ENCODE data around the gene SPATA12.

Gene SPATA12, protein sequence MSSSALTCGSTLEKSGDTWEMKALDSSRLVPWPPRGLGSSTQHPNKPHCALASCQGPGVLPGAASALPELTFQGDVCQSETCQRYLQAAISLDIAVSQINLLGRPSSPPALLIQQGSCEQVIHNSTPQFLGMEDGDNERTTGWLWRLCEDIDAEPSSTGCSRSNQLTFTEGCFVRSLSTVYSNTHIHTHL

DNA sequence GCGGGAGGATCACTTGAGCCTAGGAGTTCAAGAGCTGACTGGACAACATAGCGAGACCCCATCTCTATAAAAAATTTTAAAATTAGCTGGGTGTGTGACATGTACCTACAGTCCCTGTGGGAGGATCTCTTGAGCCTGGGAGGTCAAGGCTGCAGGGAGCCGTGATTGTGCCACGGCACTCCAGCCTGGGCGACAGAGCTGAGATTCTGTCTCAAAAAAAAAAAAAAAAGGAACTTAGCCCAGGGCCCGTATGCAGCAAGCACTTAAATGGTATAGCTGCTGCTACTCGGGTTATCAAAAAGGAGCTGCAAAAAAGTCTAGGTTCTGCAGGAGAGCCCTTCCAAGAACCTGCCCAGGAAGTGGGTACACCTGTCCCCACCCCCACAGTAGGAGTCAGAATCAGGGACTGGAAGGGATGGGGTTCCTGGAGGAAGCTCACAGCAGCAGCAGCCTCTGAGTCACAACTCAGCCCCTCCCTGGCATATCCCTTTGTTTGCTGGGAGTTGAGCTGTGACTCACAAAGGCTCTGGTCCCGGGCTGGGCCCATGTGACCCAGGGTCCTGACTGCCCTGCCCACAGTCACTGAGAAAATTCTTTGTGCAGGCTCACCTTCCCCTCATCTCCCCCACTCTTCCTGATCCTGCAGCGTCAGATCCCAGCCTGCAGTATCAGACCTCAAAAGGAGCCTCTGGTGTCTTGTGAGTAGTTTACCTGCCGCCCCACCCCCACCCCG lies at the start of gene SPATA12:
Gene SPATA12, plus strand, starts transcription at position 576 of the 733 bp plus-strand sequence. CDS start 13,031 bp downstream, outside the sequence.
- no peak for DNase-seq

DNA sequence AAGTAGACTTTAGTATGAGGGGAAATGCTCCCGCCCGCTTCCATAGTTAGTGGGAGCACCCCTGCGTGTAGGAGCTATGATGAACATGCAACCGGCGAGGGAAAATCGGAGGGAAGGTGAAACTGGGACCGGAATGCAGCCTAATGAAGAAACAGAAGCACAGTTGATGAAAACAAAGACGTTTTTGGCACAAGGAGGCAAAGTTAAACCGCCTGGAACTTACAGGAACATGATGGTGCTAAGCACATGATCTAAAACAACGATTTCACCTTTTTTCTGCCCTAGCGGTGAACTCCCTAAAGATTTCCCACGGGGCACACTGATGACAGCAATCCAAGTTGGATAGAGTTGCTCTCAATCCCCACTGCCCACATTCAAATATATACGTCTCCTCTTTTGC lies 49.4 kb upstream of the SPATA12 start:
- no peak for DNase-seq

DNA sequence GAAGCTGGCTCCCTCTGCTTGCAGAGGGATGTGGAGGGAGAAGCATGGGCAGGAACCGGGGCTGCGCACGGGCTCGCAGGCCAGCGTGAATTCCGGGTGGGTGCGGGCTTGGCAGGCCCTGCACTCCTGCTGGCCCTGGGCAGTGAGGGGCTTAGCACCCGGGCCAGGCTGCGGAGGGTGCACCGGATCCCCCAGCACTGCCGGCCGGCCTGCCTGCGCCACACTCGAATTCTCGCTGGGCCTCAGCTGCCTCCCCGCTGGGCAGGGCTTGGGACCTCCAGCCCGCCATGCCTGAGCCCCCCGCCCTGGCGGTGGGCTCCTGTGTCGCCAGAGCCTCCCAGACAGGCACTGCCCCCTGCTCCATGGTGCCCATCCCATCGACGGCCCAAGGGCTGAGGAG lies 47.6 kb upstream of the SPATA12 start:
- DNase-seq, result no peak

DNA sequence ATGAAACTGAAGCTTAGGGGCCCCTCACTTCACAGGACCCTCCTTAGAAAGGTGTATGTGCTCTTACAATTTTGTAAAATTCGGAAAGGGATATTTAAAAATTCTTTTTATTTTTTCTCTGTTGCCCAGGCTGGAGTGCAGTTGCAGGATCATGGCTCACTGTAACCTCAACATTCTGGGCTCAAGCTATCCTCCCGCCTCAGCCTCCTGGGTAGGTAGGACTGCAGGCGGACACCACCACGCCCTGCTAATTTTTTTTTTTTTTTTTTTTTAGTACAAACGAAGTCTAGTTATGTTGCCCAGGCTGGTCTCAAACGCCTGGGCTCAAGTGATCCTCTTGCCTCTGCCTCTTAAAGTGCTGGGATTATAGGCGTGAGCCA lies 45.1 kb upstream of the SPATA12 start:
- DNase-seq, result no peak

DNA sequence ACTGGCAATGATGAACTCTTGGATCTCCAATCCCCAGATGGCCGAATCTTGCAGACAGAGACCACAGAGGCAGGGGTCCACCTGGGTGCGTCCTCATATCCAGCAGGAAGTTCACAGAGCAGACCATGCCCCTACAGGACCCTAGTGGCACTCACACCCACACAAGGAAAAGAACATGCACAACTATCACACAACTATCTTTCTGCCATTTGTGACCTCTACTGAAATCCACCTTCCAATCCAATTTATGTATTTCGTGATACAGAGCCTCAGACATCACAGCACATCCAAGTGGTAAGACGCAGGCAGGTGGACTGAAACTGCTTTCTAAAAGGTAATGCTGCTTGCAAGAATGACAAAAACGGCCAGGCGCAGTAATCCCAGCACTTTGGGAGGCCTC lies 44.6 kb upstream of the SPATA12 start:
- DNase-seq, result no peak

DNA sequence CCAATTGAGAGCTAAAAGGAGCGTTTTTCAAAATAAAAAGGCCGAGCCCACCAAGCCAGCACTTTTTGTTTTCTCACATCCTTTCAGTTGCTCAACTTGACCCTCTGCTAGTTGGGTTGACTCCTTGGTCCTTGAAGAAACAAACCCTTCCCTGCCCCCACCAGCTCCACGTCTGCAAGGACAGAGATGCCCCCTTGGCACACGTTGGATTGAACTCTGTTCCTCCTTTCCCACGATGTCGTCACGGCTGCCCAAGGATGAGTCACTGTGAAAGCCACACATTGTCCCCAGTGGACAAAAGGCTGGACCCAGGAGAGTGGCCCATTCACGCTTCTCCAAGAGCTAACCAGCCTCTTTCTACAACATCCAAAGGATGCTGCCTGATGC lies 43.0 kb upstream of the SPATA12 start:
- DNase-seq, result no peak

DNA sequence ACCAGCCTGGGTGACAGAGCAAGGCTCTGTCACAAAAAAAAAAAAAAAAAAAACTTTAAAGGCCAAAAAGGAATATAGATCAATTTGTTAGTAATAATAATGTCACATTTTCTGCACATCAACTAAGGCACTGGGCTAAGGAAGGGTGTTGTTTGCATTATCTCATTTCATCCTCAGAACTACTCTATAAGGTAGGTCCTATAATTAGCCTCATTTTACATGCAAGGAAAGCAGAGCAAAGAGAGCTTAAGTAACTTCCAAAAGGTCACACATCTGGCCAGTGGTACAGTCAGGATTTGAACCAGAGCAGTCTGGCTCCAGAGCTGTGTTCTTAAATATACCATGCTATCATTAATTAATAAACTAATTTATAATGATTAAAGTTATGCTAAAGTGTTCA lies 42.2 kb upstream of the SPATA12 start:
- no peak for DNase-seq

DNA sequence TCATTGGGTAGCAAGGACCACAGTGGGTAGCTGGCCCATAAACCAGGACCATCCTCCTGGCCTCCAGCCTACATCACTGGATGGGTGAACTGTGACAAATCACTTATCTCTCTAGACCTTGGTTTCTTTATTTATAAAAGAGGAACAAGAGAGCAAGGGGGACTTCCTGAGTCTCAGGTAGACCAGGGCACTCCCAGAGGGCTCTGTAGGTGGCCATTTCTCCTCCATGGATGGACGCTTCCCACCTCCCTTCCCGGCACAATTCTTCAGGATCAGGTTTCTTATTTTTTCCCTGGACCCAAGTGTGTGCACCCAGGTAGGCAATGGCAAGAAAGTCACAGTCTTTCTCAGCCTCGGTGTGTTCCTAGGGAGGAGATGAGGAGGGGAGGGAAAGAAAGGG lies 41.4 kb upstream of the SPATA12 start:
- no peak for DNase-seq

DNA sequence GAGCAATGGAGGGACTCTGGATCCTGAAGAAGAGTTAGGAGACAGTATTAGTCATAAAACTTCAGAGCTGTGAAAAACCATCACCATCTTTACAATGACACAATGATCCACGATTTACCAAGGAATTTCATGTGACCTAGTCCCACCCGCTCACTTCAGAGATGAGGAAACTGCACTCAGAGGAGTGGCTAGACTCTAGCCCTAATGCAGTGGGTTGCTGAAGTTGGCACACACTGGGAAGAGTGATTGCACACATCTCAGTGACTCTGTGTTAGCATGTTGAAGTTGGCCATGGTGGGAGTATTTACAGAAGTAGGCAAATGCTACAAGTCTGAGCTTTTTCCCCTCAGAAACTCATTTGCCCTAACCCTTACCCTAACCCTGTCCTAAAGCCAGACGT lies 35.2 kb upstream of the SPATA12 start:
- no peak for DNase-seq

DNA sequence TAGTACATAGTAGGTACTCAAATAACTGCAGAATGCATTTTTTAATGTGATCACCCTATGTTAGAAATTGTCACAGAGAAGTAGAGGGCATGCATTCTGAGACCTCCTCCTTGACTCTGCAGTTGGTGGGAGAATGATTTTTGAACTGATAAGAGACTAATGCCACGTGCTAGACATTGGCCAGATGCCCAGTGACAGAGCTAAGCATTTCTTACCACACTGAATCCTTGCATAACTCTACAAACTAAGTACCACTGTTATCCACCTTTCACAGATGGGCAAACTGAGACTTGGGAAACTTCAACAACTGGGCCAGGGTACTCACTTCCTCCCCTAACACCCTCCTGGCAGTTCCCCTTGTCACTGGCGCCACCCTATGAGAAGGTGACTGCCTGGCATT lies 33.5 kb upstream of the SPATA12 start:
- DNase-seq, result no peak

DNA sequence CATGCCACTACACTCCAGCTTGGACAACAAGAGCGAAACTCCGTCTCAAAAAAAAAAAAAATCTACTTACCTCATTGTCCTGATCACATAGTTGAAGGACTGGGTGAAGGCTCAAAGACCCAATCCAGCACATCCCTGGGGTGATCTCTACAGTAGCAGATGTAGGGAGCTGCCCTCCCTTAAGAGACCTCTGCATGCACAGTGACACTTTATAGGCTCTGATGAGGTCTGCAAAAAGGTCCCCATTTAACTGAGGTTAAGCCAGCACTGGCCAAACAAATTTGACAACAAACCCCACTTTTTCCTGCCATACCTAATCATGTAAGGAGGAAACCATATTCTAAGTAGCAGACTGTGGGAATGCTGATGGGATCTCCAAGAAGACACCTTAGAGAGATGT lies 31.1 kb upstream of the SPATA12 start:
- DNase-seq, result no peak

DNA sequence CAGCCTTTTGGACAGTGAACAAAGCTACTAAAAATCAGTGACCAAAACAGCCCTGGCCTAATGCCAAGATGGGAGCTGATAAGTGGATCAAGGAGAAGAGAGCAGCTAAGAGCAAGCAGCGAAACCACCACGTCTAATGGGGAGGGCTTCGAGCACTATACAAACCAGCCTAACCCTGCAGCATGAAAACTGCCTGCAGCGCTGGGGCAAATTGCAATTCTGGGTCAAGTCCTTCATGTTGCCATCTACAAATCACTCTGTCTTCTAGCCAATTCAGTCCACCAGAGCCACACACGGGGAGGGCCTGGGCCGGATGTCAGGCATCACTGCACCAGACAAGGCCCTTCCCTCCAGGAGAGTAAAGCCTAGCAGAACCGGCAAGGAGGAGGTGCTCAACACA lies 30.5 kb upstream of the SPATA12 start:
- DNase-seq, result no peak

DNA sequence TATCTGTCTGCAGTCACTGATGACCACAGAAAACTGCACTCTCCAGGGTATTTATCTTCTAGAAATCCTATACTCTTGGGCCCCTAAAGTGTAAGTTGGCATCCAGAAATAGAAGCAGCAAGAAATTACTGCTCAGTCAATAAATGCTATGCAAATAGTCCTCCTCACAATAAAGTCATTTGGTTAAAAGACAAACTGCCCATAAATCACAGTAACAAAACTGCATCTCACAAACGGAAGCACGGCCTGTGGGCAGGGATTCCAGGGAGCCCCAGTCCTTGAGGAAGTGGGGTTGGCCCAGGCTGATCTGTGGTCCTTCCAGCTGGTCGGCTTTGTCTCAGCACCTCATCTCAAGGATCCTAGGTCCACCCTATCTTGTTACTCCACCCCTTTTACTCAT lies 29.7 kb upstream of the SPATA12 start:
- no peak for DNase-seq

DNA sequence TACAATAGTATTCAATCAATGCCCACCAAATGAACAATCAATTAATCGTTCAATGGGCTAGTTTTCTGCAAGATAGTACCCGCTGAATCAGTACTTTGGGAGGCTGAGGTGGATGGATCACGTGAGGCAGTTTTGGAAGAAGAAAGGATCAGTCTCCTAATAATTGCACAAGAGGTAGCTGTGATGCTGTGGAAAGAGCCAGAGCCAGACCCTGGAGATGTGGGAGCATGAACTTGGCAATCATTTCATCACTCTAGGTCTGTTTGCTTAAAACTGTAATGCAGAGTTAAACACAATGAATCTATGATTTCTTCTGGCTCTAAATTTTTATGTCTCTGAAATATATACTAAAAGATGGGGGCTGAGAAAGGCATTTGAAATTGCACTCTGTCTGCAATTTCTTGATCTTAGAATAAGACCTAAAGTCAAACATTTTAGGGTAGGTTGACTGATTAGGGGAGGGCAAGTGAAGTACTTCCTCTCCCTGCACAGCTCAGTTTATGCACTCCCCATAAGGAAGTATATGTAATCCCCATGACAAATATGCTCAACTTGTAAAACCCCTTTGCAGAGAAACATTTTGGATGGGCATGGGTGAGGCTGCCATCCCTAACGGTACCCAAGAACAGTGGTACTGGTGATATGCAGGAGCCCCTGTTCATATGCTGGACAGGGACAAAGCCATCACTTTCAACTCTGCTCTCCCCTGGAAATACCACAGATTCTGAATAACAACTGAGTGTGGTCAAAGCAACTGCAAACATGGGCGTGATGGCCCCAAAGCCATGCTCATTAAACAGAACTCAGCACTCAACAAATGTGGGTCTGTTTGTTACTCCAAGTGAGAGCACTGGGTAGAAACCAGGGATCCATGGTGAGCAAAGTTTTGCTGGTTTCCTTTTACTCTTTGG lies 28.6 kb upstream of the SPATA12 start:
- no peak for DNase-seq

DNA sequence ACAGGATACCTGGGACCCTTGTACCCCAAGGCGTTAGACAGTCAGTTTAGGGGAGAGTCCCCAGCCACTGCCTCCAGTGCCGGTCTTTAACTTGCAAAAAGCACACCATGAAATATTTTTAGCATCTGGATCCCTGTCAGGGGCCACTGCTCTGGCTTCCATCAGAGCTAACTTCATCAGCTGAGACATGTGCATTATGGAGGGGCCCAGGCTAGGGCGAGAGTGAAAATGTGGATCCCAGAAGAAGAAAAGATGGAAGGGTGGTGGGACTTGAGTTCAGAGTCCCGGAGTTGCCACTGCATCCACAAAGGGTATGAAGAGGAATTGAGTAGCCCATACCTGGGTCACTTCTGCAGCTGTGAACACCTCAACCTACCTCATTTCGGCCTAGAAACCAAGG lies 23.5 kb upstream of the SPATA12 start:
- no peak for DNase-seq

DNA sequence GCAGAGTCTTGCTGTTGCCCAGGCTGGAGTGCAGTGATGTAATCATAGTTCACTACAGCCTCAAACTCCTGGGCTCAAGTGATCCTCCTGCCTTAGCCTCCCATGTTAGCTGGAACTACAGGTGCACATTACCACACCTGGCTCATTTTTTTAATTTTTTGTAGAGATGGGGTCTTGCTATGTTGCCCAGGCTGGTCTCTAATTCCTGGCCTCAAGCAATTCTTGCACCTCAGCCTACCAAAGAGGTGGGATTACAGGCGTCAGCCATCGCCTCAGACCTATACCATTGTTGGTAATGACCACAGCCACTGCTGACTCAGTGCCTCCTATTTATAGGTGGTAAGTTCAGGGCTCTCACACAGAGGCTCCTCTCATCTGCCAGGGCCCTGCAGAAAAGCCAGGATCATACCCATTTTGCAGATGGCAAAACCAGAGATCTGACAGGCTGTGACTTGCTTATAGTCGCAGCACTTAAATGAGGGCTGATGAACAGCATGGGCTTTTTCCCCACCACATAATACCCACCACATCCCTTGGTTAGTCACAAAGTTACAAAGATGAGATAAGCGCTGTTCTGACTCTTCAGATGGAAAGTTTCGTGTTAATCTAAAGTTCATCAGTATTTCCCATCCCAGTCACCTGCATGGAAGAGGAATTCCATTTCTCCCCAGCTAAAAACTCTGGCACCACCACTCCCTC lies 21.8 kb upstream of the SPATA12 start:
- DNase-seq, result no peak

DNA sequence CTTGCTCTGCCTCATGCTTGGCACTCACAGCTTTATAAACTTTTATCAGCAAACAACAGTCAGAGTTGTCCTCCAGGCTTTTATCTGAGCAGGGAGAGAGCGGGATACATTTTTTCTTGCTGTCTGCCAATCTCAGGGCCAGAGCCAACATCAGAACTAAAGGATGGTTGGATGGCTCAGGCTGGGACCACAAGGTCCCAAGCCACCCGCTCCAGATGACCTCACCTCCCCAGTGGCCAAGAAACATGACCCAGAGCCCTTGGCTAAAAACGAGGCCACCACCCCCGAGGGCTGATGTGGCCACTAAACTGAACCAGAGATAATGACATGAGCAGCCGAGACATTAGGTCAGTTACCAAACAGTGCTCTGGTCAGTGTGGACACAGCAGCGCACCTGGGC lies 18.8 kb upstream of the SPATA12 start:
- no peak for DNase-seq

DNA sequence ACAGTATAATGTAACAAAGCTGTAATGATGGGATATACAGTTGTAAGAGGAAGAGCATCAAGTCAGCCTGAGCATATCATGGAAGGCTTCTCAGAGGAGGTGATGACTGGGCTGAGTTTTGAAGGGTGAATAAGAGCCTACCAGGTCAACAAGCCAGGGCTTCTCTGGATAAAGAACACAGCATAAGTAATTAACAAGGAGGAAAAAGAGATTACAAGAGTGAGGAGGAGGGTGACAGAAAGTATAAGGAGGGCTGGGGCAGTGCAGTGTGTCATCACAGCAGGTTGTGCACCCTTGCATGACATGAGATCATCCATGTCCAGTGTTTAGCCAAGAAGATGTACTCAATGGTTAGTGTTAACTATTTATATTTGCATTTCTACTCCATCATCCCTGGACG lies 16.9 kb upstream of the SPATA12 start:
- DNase-seq, result no peak

DNA sequence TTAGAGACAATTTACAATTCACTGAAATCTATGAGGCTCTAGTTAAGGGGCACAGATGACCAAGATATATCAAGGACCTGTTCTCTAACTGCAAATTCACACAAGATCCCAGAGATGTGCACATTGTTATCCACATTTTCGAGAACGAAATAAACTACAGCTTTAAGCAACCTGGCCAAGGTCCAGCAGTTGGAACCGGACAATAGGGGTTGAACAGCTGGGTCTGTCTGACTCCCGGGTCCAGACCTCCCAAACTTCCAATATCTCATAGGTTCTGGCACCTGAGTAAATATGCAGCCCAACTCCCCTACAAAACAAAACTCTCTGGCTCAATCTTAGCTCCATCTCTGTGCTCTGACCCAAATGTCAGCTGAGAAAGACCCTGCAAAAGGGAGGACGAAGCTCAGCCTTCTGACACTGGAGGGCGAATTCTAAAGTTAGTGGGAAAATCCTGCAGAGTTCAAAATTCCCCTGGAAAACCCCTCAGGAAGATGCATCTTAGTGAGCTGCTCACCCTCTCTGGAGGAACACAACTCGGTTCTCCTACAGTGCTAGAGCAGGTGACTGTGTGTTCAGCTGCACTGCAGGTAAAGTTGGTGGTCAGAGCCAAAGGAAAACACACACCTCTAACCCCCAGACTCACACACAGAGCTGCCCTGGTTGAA lies 14.2 kb upstream of the SPATA12 start:
- no peak for DNase-seq

DNA sequence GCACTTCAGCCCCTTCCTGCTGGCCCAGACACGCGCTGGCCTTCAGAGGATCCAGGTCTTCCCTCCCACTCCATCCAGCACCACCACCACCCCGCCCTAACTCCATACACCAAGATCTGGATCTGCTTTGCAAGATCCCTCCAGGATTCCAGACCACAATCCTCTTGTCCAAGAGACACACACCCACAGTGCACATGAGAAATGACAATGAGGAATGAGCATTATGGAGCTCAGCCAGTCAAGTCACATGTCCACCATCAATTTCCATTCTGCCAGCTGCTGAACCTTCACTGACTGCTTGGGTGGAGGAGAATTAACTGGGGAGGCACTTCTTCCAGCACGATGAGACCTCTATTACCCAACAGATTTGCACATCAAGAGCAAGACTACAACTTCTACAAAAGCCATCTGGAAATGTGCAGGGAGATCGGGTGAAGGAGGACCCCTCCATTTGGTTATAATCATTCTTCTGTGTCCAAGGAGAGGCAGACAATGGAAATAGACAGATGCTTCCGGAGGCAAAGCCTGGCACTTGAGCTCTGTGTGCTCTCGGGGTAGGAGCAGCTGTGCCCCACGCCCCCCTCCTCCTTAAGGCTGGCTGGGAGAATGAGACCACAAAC lies 12.3 kb upstream of the SPATA12 start:
- no peak for DNase-seq

DNA sequence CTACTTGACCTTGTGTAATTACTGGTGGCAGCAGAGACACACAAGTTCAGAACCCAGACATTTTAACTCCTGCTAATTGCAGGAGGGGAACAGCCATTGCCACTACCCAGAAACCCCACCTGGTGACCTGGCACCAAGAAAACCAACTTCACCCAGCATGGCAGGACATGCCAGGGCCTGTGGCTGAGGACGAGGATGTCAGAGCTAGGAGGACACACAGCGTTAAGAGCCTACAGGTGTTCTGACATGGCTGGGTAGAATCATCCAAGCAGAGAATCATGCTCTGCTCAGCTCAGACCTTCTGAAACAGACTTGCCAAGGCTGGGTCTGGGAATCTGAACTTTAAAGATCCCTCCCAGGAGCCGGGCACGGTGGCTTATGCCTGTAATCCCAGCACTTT lies 11.7 kb upstream of the SPATA12 start:
- DNase-seq, result no peak

DNA sequence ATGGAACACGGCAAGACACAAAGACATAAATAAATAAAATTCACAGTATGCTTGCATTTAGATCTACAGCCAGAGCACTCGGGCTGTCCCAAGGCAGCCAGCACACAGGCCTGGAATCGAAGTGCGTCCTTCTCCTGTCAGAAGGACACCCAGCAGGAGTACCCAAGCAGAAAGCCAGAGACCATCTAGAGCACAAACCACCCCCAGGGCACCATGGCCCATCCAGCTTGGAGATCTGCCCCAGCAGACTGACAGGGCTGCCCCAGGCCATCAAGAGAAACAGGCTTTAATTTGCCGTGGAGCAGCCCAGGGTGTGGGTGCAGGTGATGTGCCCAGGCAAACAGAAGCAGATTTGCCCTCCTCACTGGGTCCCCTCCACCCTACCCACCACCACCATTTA lies 7.8 kb upstream of the SPATA12 start:
- no peak for DNase-seq

All from stimulated activated CD8-positive, alpha-beta memory T cell treated with anti-CD3 and anti-CD28 coated beads, Interleukin-4, amount 100 ng/mL, for 48 hours (primary cell).